GM21515 (cell line): ENCODE data around the gene STXBP6.
"Not testable (repeated sequence)": the region's sequence is repeated elsewhere in the genome, so short reads cannot be mapped to it uniquely, and the experiment has no call there.

Experiments used
- ATAC-seq: cut with Tn5 transposase; IDR thresholded peaks from one replicate; pipeline ENCODE4 v1.9.1; 2021; ENCODE audit not compliant: unreplicated experiment

Gene STXBP6

DNA sequence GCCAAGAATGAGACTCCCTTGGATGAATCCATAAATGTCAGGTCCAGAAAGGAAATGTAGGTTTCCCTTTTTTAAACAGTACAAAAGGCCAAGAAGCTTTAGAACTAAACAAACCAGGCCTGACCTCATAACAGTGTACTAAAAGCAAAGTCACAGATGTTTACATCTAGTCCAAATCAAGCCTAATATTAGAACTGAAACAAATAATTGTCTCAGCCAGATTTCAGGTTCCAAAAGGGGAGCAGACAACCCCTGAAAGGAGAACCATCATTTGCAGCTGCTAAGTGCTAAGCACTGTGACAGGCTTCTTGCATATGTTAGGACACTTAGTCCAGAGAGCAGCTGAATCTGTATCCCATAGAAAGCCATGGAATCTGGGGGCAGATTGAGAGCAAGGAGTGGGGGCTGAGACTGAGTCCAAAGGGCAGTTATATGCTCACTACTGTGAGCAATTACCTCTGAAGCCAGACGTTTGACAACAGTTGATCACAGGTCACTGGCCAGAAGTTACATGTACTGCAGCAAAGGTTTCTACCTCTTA is 90.1 kb downstream of the STXBP6 start:
- peak; percentile 72 for ATAC-seq

DNA sequence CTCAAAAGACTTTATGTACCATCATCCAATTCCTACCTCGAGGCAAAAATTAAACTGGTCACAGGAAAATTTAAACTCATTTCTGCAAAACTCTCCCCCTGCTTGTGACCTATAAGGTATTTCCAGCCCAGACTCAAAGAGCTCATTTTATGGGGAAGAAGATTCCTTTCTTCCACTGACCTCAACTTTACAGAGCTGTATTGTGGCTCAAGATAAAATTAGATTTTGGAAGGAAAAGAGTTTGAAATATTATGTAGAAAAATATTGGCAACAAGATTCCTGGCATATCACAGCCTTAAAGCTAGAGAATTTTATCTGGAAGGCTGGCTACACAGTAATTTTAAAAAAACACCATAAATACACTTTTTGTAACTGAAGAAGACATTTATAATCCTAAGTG is 91.7 kb downstream of the STXBP6 start:
- no peak for ATAC-seq

DNA sequence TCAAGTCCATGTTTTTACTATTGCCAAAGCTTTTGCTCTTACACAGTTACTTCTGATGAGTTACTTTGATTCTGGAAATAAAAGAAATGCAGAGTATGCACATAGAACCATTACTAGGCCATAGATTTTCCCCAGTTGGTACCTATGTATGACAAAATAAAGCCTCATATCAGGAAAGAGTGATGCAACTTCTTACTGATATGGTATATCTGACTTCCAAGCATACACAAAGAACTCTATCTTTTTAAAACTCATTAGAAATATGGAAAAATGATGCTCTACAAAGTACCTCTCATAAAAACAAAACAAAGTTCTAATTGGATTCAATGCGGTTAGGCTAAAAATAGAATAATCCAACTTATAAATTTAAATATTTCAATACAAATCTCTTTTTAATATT is 92.1 kb downstream of the STXBP6 start:
- ATAC-seq = no peak

DNA sequence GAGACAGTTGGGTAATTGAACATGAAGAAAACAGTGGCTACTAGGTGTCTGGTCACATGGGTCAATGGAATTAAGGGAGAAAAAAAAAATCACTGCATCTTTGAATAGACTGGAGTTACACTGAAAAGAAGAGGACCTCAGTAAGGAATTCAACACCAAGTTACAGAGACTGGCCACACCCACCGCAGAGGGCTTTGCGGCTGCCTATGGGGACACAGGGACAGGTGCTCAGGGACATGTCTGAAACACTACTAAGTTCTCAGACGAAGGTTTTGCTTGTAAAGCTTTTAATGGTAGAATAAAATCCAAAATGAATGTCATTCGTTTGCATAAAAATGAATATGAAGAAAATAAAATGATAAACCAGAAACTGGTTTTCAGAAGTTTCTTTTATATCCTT is 93.8 kb downstream of the STXBP6 start:
- ATAC-seq = no peak

DNA sequence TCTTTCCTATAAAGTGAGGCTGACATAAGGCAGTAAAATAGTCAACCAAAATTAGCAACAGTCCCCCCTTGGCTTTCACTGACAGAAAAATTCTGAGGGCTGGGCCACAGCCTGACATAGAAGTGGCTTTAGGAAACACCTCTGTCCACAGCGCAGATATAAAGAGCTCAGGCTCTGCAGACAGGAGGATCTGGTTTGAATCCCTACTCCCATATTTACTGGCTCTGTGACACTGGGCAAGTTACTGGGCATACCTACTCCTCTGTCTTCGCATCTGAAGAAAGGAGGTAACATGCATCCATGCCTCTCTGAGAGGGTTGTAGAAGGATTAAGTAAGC is 95.3 kb downstream of the STXBP6 start:
- ATAC-seq = no peak

DNA sequence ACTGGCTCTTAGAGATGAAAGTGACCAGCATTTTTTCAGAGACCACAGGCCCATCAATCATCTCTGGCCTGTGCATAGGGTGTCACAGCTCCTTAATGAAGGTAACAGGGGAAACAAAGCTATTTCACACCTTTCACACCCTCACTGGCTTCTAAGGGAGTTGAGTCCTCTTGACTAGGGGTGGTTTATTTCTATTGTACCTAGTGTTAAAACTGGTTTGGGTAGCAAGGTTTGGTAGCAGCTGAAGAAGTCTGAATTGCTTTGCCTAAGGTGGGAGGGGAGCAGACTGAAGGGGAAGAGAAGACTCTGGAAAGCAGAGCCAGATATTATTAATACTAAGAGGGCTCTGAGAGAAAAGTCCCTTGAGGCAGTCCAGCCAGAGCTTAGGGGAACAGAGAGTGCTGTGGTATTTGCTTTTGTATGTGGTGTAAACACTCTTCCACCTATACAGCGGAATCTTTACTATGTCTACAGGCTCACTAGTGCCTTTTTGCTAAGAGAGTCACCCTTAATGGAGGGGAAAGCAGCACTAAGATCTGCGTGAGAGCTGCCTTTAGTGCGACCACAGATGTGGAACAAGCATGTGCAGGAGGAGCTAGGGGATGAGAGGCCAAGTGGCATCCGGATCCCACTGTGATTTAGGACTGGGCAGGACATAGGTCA is 95.8 kb downstream of the STXBP6 start:
- peak; percentile 67 for ATAC-seq

DNA sequence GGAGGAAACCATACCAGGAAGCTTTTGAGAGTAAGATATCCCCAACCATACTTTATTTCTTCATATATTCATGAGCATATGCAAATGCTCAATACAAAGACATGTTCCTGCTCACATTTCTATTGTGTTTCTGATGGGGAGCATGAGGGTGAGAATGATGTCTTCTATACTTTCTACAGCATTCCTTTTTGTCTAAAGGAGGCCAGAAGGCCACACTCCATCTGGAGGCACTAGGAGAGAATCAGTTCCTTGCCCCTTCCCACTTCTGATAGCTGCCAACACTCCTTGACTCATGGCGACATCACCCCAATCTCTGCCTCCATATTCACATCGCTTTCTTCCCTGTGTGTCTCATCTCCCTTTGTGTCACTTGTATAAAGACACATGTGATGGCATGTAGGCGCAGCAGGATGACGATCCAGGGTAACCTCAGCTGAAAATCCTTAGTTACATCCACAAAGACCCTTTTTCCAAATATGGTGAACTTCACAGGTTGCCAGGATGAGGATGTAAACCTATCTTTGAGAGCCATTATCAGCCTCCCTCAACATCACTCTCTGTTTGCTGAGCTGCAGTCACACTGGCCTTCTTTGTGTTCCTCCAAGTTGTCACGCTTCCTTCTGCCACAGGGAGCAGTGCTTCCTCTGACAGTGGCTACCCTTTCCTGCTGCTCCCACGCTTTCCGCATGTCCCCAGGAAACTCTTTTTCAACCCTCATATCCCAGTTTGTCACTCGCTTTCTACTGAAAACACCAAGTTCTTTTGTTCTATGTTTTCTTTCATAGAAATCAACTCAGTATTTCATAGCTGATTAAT is 96.9 kb downstream of the STXBP6 start:
- no peak for ATAC-seq

DNA sequence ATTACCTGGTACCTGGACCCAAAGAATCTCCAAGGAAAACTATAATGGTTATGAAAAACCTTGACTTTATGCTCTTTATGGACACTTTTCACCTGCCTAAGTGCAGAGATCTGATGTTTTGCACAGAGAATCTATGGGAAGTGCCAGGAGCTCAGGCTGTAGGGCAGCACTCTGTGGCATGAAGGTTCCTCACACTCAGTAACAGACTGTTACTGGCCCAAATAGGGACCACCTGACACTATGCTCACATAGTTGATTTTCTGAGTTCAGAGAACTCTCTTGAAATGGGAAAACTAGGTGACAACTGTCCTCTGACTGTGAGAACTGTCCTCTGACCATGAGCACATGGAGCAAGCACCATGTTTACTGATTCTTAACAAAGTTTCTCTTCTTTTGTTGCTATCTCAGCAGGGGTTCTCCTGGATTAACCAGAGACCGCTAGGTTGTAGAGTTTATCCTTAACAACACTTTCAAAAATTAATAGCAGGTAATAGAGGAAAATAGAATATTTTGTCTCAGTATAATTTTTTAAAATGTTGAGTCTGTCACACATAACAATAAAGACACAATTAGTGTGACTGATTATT is 101.6 kb downstream of the STXBP6 start:
- ATAC-seq = no peak

DNA sequence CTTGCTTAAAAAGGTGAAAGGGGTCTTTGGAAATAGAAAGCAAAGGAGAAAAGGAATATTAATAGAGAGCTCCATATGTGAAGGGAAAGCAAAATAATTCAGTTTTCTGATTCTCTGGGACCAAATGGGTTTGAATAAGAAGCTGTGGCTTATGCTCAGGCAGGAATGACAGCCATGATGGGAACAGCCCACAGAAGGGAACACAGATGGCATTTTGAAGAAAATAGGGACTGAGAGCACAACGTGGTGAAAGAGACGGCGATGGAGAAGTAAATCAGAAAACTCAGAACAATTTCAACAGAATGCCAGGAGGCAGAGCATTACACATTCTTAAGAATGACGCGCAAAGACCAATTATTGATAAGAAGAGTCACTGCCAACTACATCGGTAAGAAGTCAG is 102.8 kb downstream of the STXBP6 start:
- ATAC-seq = no peak

DNA sequence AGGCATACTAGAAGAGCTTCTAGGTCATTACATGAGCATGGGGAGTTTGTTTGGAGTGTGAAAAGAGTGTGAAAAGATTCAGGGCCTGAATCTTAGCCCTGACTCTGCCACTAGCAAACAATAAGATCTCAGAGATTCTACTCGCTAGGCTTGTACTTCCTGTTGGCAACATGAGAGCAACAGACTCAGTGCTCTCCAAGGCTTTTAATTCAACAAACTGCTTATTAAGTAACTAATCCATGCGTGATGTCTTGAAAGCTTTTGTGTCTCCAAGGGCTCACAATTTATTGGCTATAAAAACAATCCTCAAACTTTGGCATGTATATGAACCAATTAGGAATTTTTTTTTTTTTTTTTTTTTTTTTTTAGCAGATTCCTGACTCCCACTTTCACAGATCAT is 105.1 kb downstream of the STXBP6 start:
- no peak for ATAC-seq

DNA sequence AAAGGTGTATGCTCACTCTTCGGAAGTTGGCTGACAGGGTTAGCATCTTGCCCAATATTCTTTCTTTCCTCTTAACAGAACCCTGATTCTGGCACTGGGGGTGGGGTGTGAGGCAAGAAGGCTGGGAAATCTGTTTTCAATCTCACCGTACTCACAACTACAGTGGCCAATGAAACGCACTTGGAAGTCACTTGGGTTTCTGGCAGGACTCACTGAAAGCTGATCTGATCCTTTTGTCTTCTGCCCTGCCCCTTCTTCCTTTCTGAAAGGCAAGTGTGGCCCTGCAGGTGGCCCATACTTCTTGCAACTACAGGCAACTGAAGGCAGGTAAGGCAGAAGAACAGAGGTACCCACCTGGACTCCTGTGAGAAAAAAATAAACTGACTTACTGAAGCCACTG is 106.9 kb downstream of the STXBP6 start:
- ATAC-seq = no peak

DNA sequence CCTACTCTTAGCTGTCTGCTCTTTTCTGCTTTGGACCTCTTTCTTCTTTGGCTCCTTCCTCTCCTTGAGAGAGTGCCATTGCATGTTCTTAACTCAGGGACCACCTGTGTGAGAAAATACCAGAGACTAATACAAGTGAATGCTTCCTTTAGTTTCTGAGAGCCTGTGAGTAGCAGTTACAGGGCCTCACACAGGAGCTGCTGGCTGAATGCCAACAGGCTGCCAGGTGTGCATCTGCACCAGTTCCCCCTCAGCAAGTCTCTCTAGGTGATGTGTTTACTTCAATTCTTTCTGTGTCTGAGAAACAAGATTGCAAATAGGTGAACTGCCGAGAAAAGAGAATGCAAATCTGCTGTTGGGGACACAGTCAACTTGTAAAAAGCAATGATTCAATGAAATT is 108.2 kb downstream of the STXBP6 start:
- ATAC-seq = no peak

DNA sequence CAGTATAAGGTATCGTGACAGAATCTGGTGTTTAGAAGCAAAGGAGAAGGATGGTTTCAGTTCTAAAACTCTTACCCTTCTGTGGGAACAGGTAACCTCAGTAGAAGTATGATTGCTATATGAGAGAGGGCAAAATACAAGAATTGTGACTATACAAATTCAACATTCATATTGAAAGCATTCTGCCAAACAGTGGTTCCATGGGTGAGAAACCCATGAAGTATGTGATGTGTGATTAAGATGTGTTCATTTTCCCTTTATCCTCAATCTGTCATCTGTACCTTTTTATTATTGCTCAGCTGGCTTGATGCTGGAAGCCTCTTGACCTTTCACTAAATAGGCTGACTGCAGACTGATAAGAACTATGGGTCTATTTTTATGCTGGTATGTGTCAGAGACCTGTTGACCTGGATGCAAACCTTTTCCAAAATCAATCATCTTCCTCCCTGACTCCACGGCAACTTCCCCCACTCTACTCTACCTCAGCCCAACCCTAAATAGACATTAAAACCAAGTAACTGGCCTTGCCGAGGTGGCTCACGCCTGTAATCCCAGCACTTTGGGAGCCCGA is 109.6 kb downstream of the STXBP6 start:
- ATAC-seq = no peak

DNA sequence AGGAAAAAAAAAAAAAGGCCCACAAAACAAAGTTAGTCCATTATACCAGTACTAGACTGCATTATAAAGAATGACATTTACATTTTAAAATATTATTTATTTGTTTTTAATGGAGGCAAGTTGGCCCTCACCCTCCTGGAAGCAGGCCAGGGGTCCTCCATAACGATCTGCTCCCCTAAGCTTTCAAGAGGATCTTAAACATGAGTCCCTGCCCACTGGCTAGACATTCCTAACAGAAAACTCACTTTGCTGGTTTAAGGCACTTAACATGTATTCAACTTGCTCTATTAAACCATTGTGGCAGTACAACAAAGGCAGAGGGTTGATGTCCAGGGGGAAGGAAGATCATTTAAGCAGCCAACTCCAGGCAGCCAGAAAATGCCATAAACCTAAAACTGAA is 111.4 kb downstream of the STXBP6 start:
- no peak for ATAC-seq

DNA sequence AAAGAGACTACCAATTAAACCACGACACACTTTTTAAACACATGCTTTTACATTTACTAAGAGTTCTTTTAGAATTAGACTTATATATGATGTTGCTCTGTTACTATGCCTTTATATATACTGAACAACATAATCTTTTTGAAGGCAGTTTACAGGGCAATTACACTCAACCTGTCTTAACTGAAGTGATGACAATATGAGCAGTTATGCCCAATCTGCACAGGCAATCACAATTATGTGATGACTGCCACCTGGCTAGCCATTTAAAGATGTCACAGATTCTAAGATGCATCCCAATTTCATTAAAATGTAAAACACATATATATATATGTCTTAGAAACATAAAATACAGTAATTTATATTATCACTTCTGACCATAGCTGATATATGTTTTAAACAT is 112.6 kb downstream of the STXBP6 start:
- ATAC-seq = no peak

DNA sequence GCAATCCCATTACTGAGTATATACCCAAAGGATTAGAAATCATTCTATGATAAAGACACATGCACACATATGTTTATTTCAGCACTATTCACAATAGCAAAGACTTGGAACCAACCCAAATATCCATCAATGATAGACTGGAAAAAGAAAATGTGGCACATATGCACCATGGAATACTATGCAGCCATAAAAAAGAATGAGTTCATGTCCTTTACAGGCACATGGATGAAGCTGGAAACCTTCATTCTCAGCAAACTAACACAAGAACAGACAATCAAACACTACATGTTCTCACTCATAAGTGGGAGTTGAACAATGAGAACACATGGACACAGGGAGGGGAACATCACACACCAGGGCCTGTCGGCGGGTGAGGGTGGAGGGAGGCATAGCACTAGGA is 113.2 kb downstream of the STXBP6 start:
- ATAC-seq = not testable (repeated sequence)

DNA sequence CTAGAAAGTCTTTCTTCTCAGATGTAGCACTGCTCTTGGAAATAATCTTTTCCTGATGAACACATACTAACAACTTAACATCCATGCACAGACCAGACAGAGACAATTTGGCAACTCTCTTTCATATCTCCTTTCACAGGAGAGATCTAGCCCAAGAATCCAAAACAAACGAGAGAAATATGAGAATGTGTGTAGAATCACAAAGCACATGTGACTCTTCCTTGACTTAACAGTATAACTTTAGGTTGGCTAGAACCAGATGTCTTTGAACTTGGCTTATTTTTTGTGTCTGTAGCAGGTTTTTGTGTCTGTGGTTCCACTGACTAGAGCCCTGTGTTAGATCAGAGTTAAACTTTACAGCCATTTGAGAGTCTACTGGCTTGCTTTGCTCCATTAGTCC is 114.2 kb downstream of the STXBP6 start:
- no peak for ATAC-seq

DNA sequence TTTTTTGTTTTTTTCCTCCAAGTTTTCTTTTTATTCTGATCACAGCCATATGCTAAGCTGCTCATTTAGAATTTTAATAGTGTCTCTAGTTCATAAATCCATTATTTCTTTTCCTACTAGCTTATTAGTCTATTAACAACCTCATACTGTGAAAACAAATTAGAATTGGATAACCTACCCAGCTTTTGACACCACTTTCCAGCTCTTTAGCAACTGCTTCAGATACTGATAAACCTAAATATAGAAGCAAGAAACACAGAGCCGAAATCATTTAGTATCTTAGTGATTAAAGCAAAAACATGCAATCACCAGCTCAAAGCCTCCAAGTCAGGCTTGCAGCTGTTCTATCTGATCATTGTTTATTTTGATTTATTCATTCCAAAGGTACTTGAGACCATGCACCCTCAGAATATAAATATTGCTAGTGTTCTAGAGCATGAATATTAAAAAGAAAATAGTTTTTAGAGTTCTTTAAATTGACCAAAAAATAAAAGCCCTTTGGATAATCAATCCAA is 121.5 kb downstream of the STXBP6 start:
- no peak for ATAC-seq

DNA sequence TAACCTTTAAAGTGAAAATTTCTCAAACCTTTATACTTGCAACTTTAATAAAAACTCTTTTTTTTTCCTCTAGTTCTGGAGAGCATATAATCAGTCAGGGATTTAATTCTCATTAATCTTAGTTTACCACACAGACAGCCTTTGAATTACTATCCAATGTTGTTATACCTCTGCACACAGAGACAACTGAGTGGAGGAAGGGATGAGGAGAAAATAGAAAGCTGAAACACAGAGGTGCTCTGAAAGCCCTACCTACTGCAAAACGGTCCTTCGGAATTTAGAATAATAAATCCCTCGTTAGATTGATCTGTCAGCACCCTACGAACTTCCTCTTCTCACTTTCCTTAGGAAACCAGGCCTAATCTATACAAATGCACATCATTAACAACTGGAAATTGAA is 122.1 kb downstream of the STXBP6 start:
- no peak for ATAC-seq

DNA sequence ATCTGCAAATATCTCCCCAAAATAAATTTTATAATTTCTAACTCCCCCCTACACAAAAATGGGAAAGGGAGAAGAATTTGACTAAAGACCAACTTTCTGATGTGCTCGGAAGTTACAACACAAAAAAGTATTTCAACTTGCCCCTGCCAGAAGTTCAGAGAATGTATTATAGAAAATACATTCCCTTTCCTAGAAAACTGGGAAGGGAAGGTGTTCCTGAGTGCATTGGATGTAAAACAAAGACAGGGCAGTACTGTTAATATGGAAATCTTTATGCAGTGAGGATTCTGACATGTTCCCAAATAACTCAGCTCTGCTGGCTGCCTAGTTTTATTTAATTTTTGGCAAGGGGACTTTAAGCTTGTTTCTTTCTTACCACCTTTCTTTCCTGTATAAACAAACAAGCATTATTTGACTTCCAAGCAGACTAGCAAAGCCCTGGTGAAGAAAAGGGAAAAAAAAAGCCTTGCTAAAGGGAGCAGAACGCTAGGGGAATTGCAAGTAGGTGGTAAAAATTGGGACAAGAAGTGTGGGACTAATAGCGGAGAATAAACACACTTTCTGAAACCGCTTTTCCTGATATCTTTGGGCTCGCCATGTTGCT is 124.1 kb downstream of the STXBP6 start:
- no peak for ATAC-seq

DNA sequence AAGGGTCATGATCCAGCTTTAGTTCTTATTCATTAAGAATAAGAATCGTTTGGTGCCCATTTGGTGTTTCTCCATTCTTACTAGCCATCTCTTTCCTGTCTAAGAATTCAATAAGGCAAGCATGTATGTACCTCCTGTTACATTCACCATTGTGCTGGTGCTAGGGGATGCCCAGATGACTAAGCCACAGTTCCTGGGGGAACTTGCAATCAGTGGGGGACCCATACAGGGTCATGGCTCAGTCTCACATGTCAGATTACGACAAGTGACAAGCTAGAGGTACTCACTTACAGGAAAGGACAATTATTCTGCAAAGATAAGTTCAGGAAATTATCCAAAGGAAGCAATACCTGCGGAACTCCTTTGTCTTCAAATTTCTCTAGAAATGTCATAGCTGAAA is 125.4 kb downstream of the STXBP6 start:
- ATAC-seq = no peak
